Astrocyte (in vitro differentiated cells and primary cell): Measurements from ENCODE around the gene OTOG.

Source experiments
- EZH2 ChIP-seq: IDR thresholded peaks from 2 replicates; pipeline ENCODE4 v1.6.1; 2012; ENCODE audit warnings: mild to moderate bottlenecking, low read length, inconsistent platforms; ENCODE audit not compliant: insufficient read depth
- TF ChIP-seq, protein P1 (sequence below): IDR thresholded peaks from 2 replicates; pipeline ENCODE4 v1.5.1; 2011; ENCODE audit warnings: low read depth, mild to moderate bottlenecking, inconsistent platforms, low read length, moderate library complexity; ENCODE audit not compliant: insufficient read depth

DNA sequence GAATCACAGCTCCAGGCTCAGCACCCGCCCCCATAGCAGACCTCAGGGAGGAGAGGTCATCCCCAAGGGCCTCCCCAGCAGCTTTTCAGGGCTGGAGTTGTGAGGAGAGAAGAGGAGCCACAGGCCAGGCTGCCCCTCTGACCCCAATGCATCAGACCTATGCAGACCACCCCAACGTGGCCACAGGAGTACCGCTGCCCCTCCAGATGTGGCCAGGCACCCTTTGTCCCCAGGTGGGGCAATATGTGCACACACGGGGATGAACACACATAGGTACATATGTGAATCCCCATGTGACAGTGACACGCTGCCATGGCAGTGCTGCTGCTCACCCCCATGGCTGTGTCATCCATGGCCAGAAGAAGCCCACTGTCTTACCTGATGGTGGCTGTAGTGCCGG, 13.7 kb upstream of the OTOG start:
- TF ChIP-seq, protein P1, sequence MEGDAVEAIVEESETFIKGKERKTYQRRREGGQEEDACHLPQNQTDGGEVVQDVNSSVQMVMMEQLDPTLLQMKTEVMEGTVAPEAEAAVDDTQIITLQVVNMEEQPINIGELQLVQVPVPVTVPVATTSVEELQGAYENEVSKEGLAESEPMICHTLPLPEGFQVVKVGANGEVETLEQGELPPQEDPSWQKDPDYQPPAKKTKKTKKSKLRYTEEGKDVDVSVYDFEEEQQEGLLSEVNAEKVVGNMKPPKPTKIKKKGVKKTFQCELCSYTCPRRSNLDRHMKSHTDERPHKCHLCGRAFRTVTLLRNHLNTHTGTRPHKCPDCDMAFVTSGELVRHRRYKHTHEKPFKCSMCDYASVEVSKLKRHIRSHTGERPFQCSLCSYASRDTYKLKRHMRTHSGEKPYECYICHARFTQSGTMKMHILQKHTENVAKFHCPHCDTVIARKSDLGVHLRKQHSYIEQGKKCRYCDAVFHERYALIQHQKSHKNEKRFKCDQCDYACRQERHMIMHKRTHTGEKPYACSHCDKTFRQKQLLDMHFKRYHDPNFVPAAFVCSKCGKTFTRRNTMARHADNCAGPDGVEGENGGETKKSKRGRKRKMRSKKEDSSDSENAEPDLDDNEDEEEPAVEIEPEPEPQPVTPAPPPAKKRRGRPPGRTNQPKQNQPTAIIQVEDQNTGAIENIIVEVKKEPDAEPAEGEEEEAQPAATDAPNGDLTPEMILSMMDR: no peak
- no peak for TF ChIP-seq EZH2
